ENCODE results near the gene KLF16. TPM values are rescaled to one million over a fixed set of nuclear protein-coding genes. Genes with fewer than 3 reads are reported as not detected.

The KLF16 gene
- polyA plus RNA-seq, 10 donors = 5.6 to 13.2 (median 8.5) TPM

GRCh38 chr19:1826557-1827521, 36.5 kb downstream of the KLF16 start:
- peak in 1 of 3 donors; percentile 53 for DNase-seq

- DNase-seq = peak; percentile 51 to 88 (median 75)
Observed at GRCh38 chr19:1825909-1826556, 37.3 kb downstream of the KLF16 start.

GRCh38 chr19:1824252-1824622, 39.1 kb downstream of the KLF16 start:
- no peak for DNase-seq

- no peak for DNase-seq
Observed at GRCh38 chr19:1823539-1824251, 39.7 kb downstream of the KLF16 start.

- DNase-seq = no peak
Observed at GRCh38 chr19:1823020-1823419, 40.4 kb downstream of the KLF16 start.

GRCh38 chr19:1822210-1822609, 41.2 kb downstream of the KLF16 start:
- DNase-seq = no peak

GRCh38 chr19:1819341-1820255, 43.8 kb downstream of the KLF16 start:
- DNase-seq = peak in 1 of 3 donors; percentile 68

GRCh38 chr19:1818549-1819195, 44.7 kb downstream of the KLF16 start:
- DNase-seq = no peak

GRCh38 chr19:1817553-1818179, 45.7 kb downstream of the KLF16 start:
- DNase-seq = no peak

GRCh38 chr19:1816530-1817298, 46.7 kb downstream of the KLF16 start:
- peak in 1 of 3 donors; percentile 2 for DNase-seq

- no peak for DNase-seq
Observed at GRCh38 chr19:1815605-1816529, 47.5 kb downstream of the KLF16 start.

- DNase-seq = no peak
Observed at GRCh38 chr19:1814833-1815604, 48.4 kb downstream of the KLF16 start.

- no peak for DNase-seq
Observed at GRCh38 chr19:1814391-1814790, 49.0 kb downstream of the KLF16 start.

- peak in 1 of 3 donors; percentile 4 for DNase-seq
Observed at GRCh38 chr19:1813192-1814182, 49.9 kb downstream of the KLF16 start.

GRCh38 chr19:1812426-1813191, 50.8 kb downstream of the KLF16 start:
- peak; percentile 81 to 94 (median 86) for DNase-seq

All from muscle of back (tissue), 11 donors.